ENCODE data around the gene FXYD3.
"Not testable (repeated sequence)": the region's sequence is repeated elsewhere in the genome, so short reads cannot be mapped to it uniquely, and the experiment has no call there.

Gene FXYD3

DNA sequence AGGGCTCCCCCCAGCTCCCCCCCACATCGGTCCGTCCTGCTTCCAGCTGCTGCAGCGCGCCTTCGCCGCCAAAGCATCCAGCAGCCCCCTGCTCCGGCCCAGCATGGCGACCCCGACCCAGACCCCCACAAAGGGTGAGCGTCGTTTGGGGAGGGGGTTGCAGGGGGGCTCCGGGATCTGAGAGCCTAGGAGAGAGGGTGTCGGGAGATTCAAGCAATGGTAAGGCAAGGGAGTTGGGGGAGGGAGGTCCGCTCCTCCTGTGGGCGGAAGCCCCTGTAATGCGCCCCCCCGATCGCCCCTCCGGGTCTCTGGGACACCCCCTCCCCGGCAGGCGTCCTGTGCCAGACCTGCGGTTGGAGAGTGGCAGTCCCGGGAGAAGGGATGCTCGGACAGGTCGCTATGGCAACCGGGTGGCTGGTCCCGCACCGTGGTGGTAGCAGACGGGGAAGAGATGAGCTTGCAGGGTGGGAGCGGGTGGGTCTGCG is 27.6 kb downstream of the FXYD3 start, which contains the start of gene FXYD7:
FXYD7 (plus strand) TSS at position 25 of the 485 bp plus-strand sequence; CDS start at position 104, 79 bp downstream.
- no peak for DNase-seq

- DNase-seq = no peak
Measured at GRCh38 chr19:35143818-35144217, 28.2 kb downstream of the FXYD3 start.

- DNase-seq = no peak
Measured at GRCh38 chr19:35144259-35144599, 28.6 kb downstream of the FXYD3 start.

- DNase-seq = no peak
Measured at GRCh38 chr19:35144600-35145436, 29.2 kb downstream of the FXYD3 start.

- DNase-seq = no peak
Measured at GRCh38 chr19:35146746-35147459, 31.3 kb downstream of the FXYD3 start.

- peak; percentile 48 for DNase-seq
Measured at GRCh38 chr19:35149463-35149862, 33.8 kb downstream of the FXYD3 start.

- no peak for DNase-seq
Measured at GRCh38 chr19:35150445-35150844, 34.8 kb downstream of the FXYD3 start.

GRCh38 chr19:35151273-35152065 is 35.8 kb downstream of the FXYD3 start:
- DNase-seq = no peak

GRCh38 chr19:35153129-35153522 is 37.5 kb downstream of the FXYD3 start:
- DNase-seq = not testable (repeated sequence)

DNA sequence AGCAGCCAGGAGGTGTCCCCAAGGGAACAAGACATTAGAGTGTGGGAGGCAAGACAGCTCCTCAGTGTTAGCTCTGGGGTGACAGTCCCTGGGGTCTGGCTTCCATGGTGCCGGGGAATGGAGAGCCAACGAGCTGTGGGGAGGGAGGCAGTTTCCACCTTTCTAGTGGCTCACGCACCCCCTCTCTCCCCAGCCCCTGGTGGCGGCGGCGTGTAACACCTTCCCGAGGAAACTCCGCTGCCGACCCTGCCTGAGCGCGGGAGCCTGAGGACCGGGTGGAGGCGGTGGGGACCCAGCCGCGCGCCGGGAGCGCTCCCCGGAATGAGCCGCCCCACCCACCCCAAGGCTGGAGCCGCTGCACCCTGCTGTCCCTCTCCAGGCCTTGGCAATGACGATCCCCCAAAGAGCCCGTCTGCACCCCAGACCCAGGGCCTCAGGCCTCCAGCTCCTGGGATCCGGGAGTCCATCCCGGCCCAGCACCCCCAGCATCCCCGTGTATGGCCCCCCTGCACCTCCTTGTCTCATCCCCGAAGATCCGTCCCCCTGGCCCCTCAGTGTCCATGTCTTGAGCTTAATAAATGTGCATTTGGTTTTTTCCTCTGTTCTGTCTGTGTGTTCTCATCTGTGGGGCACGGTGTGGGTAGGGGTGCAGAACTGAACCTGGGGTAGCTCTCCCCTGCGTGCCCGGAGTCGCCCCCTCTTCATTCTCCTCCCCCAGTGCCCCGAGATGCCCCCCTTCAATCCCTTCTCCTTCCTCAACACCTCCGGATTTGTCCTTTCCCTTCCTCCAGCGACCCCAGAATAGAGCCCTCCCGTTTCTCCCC is 38.3 kb downstream of the FXYD3 start:
- peak; percentile 42 for DNase-seq

DNA sequence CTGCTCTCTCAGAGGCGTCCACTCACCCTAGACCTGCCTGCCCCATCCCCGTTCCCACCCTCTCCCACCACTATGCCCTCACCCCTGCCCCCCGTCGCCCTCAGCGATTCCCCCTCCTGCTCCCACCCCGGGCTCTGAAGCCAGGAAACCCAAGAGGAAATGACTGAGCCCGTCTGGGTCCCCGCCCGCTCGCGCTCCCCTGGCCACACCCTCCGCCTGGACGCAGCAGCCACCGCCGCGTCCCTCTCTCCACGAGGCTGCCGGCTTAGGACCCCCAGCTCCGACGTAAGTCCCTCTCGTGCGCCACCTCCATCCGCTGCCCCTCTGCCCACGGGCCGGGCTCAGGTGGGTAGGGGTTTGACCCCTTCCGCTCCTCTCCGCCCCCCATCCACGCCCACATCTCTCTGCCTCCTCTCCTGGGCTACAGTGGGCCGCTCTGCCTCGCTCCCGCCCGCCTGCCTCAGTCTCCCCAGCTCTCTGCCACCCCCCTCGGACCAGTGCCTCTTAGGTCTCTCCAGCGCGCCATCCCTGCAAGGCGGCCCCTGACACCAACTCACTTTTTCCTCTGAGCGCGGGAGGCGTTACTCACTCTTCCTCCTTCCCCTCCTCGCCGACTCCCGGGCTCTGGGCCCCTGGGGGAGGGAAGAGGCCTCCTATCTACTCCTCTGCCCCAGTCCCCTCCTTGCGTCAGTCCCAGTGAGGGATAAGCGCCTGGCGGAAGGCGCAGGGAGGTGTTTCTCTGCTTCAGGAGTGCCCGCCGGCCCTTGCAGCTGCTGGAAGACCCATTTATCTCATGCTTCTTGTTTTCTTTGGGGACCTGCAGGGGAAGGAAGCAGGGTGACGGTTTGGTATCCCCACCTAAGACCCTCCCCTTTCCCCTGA is 39.1 kb downstream of the FXYD3 start, which contains the start of gene FXYD5:
FXYD5 (plus strand) TSS at position 211 of the 882 bp plus-strand sequence. CDS start 816 bp downstream, outside the sequence.
- peak; percentile 88 for DNase-seq

DNA sequence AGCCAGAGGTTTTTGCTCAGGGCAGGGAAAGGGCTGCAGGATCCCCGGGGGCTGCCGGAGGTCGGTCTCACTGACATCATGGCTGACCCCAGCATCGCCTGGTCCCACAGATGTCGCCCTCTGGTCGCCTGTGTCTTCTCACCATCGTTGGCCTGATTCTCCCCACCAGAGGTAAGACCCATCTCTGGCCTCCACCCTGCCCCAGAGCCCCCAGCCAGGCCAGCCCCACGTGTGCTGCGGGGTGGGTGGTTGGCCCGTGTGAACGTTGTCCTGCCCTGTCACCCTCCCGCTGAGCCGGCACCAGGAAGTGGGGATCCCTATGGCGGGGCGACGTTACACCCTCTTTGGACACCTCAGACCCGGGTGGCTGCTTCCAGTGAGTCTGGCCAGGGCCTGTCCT is 39.8 kb downstream of the FXYD3 start:
- no peak for DNase-seq

GRCh38 chr19:35155981-35156672 is 40.5 kb downstream of the FXYD3 start:
- no peak for DNase-seq

DNA sequence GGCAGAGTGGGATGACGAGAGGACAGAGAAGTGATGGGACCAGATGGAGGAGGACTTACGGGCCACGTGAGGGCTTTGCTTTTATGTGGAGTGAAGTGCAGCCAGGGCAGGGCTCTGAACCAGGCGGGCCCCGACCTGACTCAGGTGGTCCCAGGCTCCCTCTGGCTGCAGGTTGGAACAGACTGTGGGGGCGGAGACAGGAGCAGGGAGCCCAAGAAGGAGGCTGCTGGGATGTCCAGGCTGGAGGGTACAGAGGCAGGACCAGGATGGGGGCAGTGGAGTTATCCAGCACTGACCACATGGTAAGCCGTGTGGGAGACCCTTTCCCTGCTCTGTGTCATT is 41.0 kb downstream of the FXYD3 start:
- DNase-seq = no peak

DNA sequence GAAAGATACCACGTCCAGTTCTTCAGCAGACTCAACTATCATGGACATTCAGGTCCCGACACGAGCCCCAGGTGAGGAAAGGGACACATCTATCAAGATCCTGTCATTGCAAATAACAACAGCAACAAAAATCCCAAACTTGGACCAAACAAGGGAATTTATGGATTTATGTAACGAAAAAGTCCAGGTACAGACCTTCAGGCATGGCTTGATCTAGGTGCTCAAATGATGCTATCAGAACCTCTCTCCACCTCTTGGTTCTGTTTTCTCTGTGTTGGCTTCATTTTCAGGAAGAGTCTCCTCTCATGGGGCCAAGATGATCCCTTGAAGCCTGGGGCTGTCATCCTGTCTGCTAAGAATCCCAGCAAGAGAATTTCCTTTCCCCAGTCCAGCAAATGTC is 41.8 kb downstream of the FXYD3 start:
- no peak for DNase-seq

DNA sequence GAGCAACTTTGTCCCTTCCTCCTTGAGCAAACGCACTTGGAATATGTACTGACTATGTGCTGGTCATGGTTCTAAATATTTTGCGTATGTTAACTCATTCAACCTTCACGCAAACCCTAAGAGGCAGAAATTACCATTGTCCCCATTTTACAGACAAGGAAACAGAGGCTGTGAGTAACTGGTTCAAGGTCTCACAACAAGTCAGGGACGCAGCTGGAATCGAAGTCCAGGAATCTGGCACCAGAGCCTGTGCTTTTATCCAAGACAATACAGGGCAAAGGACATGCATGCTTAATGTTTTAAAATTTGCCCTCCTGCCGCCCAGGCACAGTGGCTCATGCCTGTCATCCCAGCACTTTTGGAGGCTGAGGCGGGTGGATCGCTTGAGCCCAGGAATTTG is 44.0 kb downstream of the FXYD3 start:
- DNase-seq = no peak

DNA sequence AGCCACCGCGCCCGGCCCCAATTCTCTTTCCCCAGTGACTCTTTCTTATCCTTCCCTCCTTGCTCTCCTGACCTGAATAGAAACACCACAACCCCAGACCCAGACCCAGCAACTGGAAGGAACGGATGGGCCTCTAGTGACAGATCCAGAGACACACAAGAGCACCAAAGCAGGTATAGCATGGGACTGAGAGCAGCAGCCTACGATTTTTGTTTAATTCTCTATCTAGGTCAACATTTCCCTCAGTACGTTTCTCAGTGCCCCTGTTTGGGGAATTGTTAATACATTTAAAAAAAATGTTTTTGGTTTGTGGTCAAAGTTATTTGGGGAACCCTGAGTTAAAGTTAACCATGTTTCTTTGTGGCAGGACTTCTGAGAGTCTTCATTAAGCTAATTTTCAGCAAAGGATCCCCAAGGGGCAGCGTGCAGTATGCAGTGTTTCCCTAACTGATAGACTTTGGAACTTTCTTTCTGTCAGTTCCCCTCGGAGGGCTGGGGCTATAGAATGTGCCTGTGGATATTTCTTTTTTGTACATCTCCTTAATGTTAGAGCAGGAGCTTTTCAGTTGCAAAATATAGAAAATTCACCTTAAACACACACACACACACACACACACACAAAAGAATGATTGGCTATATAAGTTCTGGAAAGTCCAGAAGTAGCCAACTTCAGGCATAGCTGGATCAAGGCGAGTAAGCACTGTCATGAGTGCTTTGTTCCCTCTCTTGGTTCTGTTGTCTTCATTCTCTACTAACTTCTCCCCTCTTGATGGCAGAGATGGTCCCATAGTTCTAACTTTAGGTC is 45.2 kb downstream of the FXYD3 start:
- no peak for DNase-seq

- DNase-seq = no peak
Measured at GRCh38 chr19:35161434-35161743, 45.8 kb downstream of the FXYD3 start.

- peak; percentile 81 for DNase-seq
Measured at GRCh38 chr19:35162471-35163326, 47.1 kb downstream of the FXYD3 start.
